Measurements from ENCODE around the gene BATF.
A peak's percentile ranks its signal among the peaks of the same experiment; 100 is the strongest.

The BATF gene

GRCh38 chr14:75547552-75548250 lies 25.4 kb downstream of the BATF start:
- no peak overlapping the region for H3K4me3 ChIP-seq (replicated peaks; ENCODE audit: low read depth, low read length)
- DNase-seq (ENCODE audit: low read depth), result no peak
- TF ChIP-seq, protein P1, sequence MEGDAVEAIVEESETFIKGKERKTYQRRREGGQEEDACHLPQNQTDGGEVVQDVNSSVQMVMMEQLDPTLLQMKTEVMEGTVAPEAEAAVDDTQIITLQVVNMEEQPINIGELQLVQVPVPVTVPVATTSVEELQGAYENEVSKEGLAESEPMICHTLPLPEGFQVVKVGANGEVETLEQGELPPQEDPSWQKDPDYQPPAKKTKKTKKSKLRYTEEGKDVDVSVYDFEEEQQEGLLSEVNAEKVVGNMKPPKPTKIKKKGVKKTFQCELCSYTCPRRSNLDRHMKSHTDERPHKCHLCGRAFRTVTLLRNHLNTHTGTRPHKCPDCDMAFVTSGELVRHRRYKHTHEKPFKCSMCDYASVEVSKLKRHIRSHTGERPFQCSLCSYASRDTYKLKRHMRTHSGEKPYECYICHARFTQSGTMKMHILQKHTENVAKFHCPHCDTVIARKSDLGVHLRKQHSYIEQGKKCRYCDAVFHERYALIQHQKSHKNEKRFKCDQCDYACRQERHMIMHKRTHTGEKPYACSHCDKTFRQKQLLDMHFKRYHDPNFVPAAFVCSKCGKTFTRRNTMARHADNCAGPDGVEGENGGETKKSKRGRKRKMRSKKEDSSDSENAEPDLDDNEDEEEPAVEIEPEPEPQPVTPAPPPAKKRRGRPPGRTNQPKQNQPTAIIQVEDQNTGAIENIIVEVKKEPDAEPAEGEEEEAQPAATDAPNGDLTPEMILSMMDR (IDR thresholded peaks at IDR 0.05; ENCODE audit: low read length, missing control alignments), result no peak

DNA sequence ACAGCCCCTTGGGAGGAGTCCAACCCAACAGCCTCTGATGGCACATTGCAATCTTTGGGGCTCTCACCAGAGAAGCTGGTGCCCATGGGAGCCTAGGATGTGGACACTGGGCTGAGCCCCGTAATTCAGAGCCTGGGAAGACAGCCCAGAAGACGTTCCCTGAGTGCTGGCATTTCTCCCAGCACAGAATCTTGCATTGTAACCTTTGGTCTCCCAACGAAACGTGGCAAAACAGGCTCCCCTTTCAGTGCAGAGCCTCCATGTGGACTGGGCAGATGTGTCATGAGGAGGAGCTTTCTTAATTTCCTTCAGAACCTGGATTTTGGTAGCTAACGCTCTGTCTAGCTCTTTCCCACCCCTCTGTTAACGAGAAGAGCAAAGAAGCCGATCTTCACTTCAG lies 26.3 kb downstream of the BATF start:
- TF ChIP-seq, protein P1 (IDR thresholded peaks at IDR 0.05; ENCODE audit: low read length, missing control alignments), result no peak
- peak; percentile 68 for DNase-seq (ENCODE audit: low read depth)
- no peak overlapping the region for H3K4me3 ChIP-seq (replicated peaks; ENCODE audit: low read depth, low read length)

GRCh38 chr14:75549169-75549568 lies 26.9 kb downstream of the BATF start:
- H3K4me3 ChIP-seq (replicated peaks; ENCODE audit: low read depth, low read length), result no peak overlapping the region
- DNase-seq (ENCODE audit: low read depth), result no peak
- TF ChIP-seq, protein P1 (IDR thresholded peaks at IDR 0.05; ENCODE audit: low read length, missing control alignments), result no peak

DNA sequence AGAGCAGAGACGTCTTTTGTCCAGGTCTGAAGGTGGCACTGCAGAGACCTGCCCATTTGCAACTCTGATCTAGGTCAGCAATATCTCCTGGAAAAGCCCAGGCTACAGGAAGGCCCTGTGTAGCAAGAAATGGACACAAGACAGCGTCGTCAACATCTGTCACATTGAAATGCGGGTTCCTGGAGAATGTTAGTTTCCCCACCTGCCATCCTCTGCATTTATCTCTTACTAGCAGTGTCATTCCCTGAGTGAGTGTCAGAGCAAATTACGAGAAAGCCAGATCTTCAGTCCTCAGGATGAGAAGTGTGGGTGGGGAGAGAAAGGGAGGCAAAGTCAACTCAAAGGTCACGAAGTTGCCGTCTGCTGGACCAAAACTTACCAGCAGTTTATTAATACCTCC lies 28.8 kb downstream of the BATF start:
- no peak overlapping the region for H3K4me3 ChIP-seq (replicated peaks; ENCODE audit: low read depth, low read length)
- TF ChIP-seq, protein P1 (IDR thresholded peaks at IDR 0.05; ENCODE audit: low read length, missing control alignments), result no peak
- DNase-seq (ENCODE audit: low read depth), result no peak

DNA sequence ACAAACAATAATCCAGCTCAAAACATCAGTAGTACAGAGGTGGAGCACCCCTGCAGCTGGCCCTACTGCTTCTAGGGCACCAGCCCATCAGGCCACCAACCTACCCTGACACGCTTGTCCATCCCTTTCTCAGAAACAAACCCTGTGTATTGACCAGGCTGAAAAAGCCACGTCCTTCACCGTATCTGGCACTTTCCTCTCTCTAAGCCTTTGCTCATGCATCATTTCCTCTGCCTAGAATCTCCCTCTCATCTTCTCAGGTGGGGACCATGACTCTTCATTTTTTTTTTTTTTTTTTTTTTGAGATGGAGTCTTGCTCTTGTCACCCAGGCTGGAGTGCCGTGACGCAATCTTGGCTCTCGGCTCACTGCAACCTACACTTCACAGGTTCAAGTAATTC lies 30.9 kb downstream of the BATF start:
- no peak overlapping the region for H3K4me3 ChIP-seq (replicated peaks; ENCODE audit: low read depth, low read length)
- TF ChIP-seq, protein P1 (IDR thresholded peaks at IDR 0.05; ENCODE audit: low read length, missing control alignments), result no peak
- no peak for DNase-seq (ENCODE audit: low read depth)

DNA sequence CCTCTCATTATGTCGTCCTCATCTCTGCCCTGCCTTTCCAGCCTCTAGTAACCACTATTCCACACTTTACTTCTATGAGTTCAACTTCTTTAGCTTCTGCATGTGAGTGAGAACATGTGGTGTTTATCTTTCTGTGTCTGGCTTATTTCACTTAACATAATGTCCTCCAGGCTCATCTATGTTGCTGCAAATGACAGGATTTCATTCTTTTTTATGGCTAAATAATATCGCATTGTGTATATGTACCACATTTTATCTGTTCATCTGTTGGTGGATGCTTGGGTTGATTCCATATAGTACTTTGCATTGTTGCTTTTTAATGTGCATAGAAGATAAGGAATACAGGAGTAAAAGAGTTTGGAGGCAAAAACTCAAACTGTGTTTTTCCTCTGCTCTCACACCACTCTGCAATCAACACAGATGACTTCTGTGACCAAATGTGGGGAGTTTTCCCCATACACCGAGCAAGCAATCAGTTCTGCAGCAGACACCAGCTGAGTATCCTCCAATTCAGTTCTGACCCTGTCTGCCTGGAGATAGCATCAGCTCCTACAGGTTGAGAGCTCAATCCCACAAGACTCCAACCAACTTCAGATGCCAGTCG lies 31.6 kb downstream of the BATF start:
- DNase-seq (ENCODE audit: low read depth), result no peak
- TF ChIP-seq, protein P1 (IDR thresholded peaks at IDR 0.05; ENCODE audit: low read length, missing control alignments), result no peak
- H3K4me3 ChIP-seq (replicated peaks; ENCODE audit: low read depth, low read length), result no peak overlapping the region

GRCh38 chr14:75554482-75554881 lies 32.2 kb downstream of the BATF start:
- no peak overlapping the region for H3K4me3 ChIP-seq (replicated peaks; ENCODE audit: low read depth, low read length)
- no peak for DNase-seq (ENCODE audit: low read depth)
- TF ChIP-seq, protein P1 (IDR thresholded peaks at IDR 0.05; ENCODE audit: low read length, missing control alignments), result no peak
